IPS-20b (cell line): Measurements from ENCODE around the gene HSPG2.

Experiments used
- H3K27ac ChIP-seq: one replicate; pipeline ENCODE4 v1.5.1; 2013; ENCODE audit warnings: low read length
- H3K27me3 ChIP-seq: 2 replicates; pipeline ENCODE4 v1.6.1; 2013; ENCODE audit warnings: mild to moderate bottlenecking, low read length, inconsistent platforms; ENCODE audit not compliant: insufficient read depth
- H3K36me3 ChIP-seq: 2 replicates; pipeline ENCODE4 v1.6.1; 2013; ENCODE audit warnings: low read depth, mild to moderate bottlenecking, inconsistent platforms, low read length, moderate library complexity; ENCODE audit not compliant: insufficient read depth
- H3K4me1 ChIP-seq: 2 replicates; pipeline ENCODE4 v1.6.1; 2013; ENCODE audit warnings: mild to moderate bottlenecking, control low read depth, inconsistent platforms, low read length, moderate library complexity; ENCODE audit not compliant: insufficient read depth
- H3K4me3 ChIP-seq: 2 replicates; pipeline ENCODE4 v1.5.1; 2013; ENCODE audit warnings: mild to moderate bottlenecking, low read length, inconsistent platforms
- H3K9ac ChIP-seq: 2 replicates; pipeline ENCODE4 v1.6.1; 2013; ENCODE audit warnings: low read depth, mild to moderate bottlenecking, inconsistent platforms, low read length, moderate library complexity
- H3K9me3 ChIP-seq: 2 replicates; pipeline ENCODE4 v1.6.1; 2013; ENCODE audit warnings: mild to moderate bottlenecking, low read depth, low read length, inconsistent platforms; ENCODE audit not compliant: insufficient read depth

Gene HSPG2

DNA sequence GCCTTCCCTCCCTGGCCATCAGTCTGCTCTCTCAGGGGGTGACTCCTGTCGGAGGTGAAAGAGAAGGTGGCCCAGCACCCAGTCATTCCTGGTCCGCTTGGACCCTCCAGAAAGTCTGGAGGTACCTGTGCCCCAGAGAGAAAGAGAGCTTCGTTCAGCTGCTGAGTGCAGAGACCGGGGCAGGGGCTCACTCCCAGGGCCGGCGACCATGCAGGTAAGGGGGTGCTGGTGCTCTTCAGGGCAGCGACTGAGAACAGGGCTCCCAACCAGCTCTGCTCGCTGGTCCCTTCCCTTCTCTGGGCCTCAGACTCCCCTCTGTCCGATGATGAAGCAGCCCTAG lies 30.1 kb downstream of the HSPG2 start:
- no peak overlapping the region for H3K9ac ChIP-seq
- H3K9me3 ChIP-seq, result no peaks in the 10 kb centered on the region
- H3K27me3 ChIP-seq, result no peaks in the 10 kb centered on the region
- no peaks in the 10 kb centered on the region for H3K36me3 ChIP-seq
- H3K27ac ChIP-seq, result no peak overlapping the region
- no peak overlapping the region for H3K4me3 ChIP-seq
- peaks cover 13% of the 10 kb centered on the region; the same call in 1 of the 2 replicates for H3K4me1 ChIP-seq

GRCh38 chr1:21906173-21907078 lies 30.7 kb downstream of the HSPG2 start:
- Histone ChIP-seq H3K4me1 (peaks cover 13% of the 10 kb centered on the region; the same call in 1 of the 2 replicates), H3K9me3 (no peaks in the 10 kb centered on the region), H3K27me3 (no peaks in the 10 kb centered on the region), H3K9ac (no peak overlapping the region), H3K36me3 (no peaks in the 10 kb centered on the region), H3K4me3 (no peak overlapping the region), H3K27ac (no peak overlapping the region)

GRCh38 chr1:21904704-21905520 lies 32.2 kb downstream of the HSPG2 start:
- H3K27ac ChIP-seq, result no peak overlapping the region
- H3K4me1 ChIP-seq, result peaks cover 4% of the 10 kb centered on the region; the same call in 1 of the 2 replicates
- no peak overlapping the region for H3K9ac ChIP-seq
- no peaks in the 10 kb centered on the region for H3K27me3 ChIP-seq
- no peaks in the 10 kb centered on the region for H3K9me3 ChIP-seq
- H3K36me3 ChIP-seq, result no peaks in the 10 kb centered on the region
- H3K4me3 ChIP-seq, result no peak overlapping the region

DNA sequence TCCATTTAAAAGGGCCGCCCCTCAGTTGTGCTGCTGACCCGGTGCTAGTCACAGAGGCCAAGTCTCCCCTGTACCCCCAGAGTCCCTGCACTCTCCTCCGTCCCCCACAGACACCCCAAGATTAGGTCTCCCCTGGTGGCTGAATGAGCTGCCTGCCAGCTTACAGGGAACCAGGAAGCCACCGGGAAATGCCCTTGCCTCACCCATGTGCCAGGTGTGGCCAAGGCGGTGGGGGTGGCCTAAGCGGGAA lies 32.7 kb downstream of the HSPG2 start:
- no peak overlapping the region for H3K4me3 ChIP-seq
- H3K27ac ChIP-seq, result no peak overlapping the region
- no peaks in the 10 kb centered on the region for H3K27me3 ChIP-seq
- no peaks in the 10 kb centered on the region for H3K9me3 ChIP-seq
- no peak overlapping the region for H3K9ac ChIP-seq
- H3K4me1 ChIP-seq, result no peaks in the 10 kb centered on the region; the same call in 1 of the 2 replicates
- no peaks in the 10 kb centered on the region for H3K36me3 ChIP-seq

- H3K4me3 ChIP-seq, result no peak overlapping the region
- no peaks in the 10 kb centered on the region for H3K4me1 ChIP-seq
- no peaks in the 10 kb centered on the region for H3K27me3 ChIP-seq
- no peaks in the 10 kb centered on the region for H3K9me3 ChIP-seq
- H3K36me3 ChIP-seq, result no peaks in the 10 kb centered on the region
- no peak overlapping the region for H3K9ac ChIP-seq
- H3K27ac ChIP-seq, result no peak overlapping the region
Measured at GRCh38 chr1:21903638-21904453, 33.3 kb downstream of the HSPG2 start.

GRCh38 chr1:21902026-21903012 lies 34.8 kb downstream of the HSPG2 start:
- Histone ChIP-seq H3K9ac (no peak overlapping the region), H3K36me3 (no peaks in the 10 kb centered on the region), H3K27ac (no peak overlapping the region), H3K9me3 (no peaks in the 10 kb centered on the region), H3K4me1 (no peaks in the 10 kb centered on the region), H3K27me3 (no peaks in the 10 kb centered on the region), H3K4me3 (no peak overlapping the region)

- H3K27ac ChIP-seq, result peak overlapping the region; percentile 69
- no peak overlapping the region for H3K4me3 ChIP-seq
- no peak overlapping the region for H3K9ac ChIP-seq
- no peaks in the 10 kb centered on the region for H3K4me1 ChIP-seq
- no peaks in the 10 kb centered on the region for H3K27me3 ChIP-seq
- H3K9me3 ChIP-seq, result no peaks in the 10 kb centered on the region
- no peaks in the 10 kb centered on the region for H3K36me3 ChIP-seq
Measured at GRCh38 chr1:21901473-21901847, 35.6 kb downstream of the HSPG2 start.

DNA sequence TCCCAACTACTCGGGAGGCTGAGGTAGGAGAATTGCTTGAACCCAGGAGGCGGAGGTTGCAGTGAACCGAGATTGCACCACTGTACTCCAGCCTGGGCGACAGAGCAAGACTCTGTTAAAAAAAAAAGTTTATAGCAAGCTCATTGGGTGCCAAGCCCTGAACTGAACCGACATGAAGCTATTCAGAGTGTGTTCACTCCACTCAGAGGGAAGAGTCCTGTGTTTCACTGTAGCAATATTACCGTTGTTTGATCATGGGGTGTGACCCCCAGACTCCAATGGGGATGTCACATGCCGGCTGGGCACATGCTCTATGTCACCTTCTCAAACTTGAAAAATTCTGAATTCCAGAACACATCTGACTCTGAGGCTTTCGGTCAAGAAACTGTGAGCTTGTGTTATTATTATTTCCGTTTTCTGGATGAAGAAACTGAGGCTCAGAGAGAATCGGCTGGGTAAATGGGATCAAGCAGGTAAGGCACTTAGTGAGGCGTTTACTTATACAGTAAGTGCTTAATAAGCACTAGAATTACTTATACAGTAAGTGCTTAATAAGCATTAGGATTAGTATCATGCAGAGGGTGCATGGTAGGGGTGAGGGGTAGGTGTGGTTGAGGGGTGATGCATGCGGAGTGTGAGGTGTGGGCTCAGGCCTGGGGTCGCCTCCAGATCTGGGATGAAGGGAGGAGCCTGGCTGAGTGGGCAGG lies 36.2 kb downstream of the HSPG2 start:
- H3K9ac ChIP-seq, result no peak overlapping the region
- no peaks in the 10 kb centered on the region for H3K4me1 ChIP-seq
- peaks cover 3% of the 10 kb centered on the region; the same call in 1 of the 2 replicates for H3K36me3 ChIP-seq
- H3K4me3 ChIP-seq, result no peak overlapping the region
- H3K27ac ChIP-seq, result no peak overlapping the region
- H3K27me3 ChIP-seq, result no peaks in the 10 kb centered on the region
- H3K9me3 ChIP-seq, result no peaks in the 10 kb centered on the region

DNA sequence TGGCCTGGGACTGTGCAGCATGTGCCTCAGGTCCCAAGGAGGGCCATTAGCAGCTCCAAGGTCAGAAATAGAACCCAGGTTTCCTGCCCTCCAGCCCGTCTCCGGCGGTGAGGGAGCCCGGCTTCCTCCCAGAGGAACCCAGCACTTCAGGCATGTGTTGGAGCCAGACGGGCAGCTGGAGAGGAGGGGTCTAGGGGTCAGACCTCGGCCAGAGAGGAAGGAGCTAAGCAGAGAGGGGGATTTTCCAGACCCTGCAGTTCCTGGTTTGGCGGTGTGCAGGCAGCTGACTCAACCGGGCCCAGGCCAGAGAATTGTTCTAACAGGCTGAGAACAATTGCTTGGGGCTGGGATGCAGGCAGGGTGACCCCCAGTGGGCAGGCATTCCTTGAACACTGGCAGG lies 37.1 kb downstream of the HSPG2 start:
- peaks cover 12% of the 10 kb centered on the region for H3K36me3 ChIP-seq
- no peaks in the 10 kb centered on the region for H3K27me3 ChIP-seq
- H3K27ac ChIP-seq, result no peak overlapping the region
- no peaks in the 10 kb centered on the region for H3K4me1 ChIP-seq
- H3K9me3 ChIP-seq, result no peaks in the 10 kb centered on the region
- no peak overlapping the region for H3K4me3 ChIP-seq
- no peak overlapping the region; the same call in 1 of the 2 replicates for H3K9ac ChIP-seq

GRCh38 chr1:21899267-21899810 lies 37.8 kb downstream of the HSPG2 start:
- Histone ChIP-seq H3K4me1 (no peaks in the 10 kb centered on the region), H3K36me3 (peaks cover 19% of the 10 kb centered on the region), H3K4me3 (no peak overlapping the region)

More at GRCh38 chr1:21899267-21899810, 37.8 kb downstream of the HSPG2 start:
- H3K9ac ChIP-seq, result no peak overlapping the region
- no peak overlapping the region for H3K27ac ChIP-seq
- H3K27me3 ChIP-seq, result no peaks in the 10 kb centered on the region
- no peaks in the 10 kb centered on the region for H3K9me3 ChIP-seq
